HUES64 (cell line): Measurements from ENCODE around the gene PAOX.
"Not testable (repeated sequence)": the region's sequence is repeated elsewhere in the genome, so short reads cannot be mapped to it uniquely, and the experiment has no call there.

Source experiments
- H3K27ac ChIP-seq: 2 replicates; pipeline ENCODE4 v1.7.0; 2013; ENCODE audit warnings: low read depth, low read length, inconsistent platforms
- H3K27me3 ChIP-seq: 2 replicates; pipeline ENCODE4 v1.6.1; 2013; ENCODE audit warnings: mild to moderate bottlenecking, low read length; ENCODE audit not compliant: insufficient read depth
- H3K36me3 ChIP-seq: 2 replicates; pipeline ENCODE4 v1.6.1; 2013; ENCODE audit warnings: mild to moderate bottlenecking, low read length; ENCODE audit not compliant: insufficient read depth
- H3K4me1 ChIP-seq: 2 replicates; pipeline ENCODE4 v1.6.1; 2013; ENCODE audit warnings: mild to moderate bottlenecking, low read length, moderate library complexity; ENCODE audit not compliant: insufficient read depth
- H3K4me3 ChIP-seq: 2 replicates; pipeline ENCODE4 v1.5.1; 2013; ENCODE audit warnings: mild to moderate bottlenecking, low read length, moderate library complexity
- H3K9ac ChIP-seq: 2 replicates; pipeline ENCODE4 v1.6.1; 2013; ENCODE audit warnings: mild to moderate bottlenecking, low read depth, low read length
- H3K9me3 ChIP-seq: 2 replicates; pipeline ENCODE4 v1.6.1; 2013; ENCODE audit warnings: low read depth, low read length; ENCODE audit not compliant: insufficient read depth
- WGBS: fragments of 150-250, 120-280 bp; methylation state at CpG from one replicate; pipeline ENCODE4 v1.1.7; 2013; ENCODE audit warnings: missing lambda C conversion rate; 5-methylcytosine and 5-hydroxymethylcytosine counted together

PAOX gene

GRCh38 chr10:133377025-133377817 lies 1.8 kb upstream of the PAOX start:
- Histone ChIP-seq H3K4me1 (no peaks in the 10 kb centered on the region), H3K9me3 (no peaks in the 10 kb centered on the region), H3K27me3 (peaks cover 63% of the 10 kb centered on the region), H3K36me3 (no peaks in the 10 kb centered on the region), H3K4me3 (no peak overlapping the region), H3K27ac (no peak overlapping the region), H3K9ac (no peak overlapping the region)
- 88% methylated on average over 30 of the region's 30 CpGs for WGBS

- Histone ChIP-seq H3K9me3 (no peaks in the 10 kb centered on the region), H3K27ac (no peak overlapping the region), H3K4me1 (no peaks in the 10 kb centered on the region), H3K36me3 (no peaks in the 10 kb centered on the region), H3K27me3 (peaks cover 63% of the 10 kb centered on the region), H3K9ac (no peak overlapping the region; the same call in 1 of the 2 replicates), H3K4me3 (peak overlapping the region; percentile 66)
- 29% methylated on average over 20 of the region's 20 CpGs for WGBS
Measured at GRCh38 chr10:133377818-133378250, 1.2 kb upstream of the PAOX start.

DNA sequence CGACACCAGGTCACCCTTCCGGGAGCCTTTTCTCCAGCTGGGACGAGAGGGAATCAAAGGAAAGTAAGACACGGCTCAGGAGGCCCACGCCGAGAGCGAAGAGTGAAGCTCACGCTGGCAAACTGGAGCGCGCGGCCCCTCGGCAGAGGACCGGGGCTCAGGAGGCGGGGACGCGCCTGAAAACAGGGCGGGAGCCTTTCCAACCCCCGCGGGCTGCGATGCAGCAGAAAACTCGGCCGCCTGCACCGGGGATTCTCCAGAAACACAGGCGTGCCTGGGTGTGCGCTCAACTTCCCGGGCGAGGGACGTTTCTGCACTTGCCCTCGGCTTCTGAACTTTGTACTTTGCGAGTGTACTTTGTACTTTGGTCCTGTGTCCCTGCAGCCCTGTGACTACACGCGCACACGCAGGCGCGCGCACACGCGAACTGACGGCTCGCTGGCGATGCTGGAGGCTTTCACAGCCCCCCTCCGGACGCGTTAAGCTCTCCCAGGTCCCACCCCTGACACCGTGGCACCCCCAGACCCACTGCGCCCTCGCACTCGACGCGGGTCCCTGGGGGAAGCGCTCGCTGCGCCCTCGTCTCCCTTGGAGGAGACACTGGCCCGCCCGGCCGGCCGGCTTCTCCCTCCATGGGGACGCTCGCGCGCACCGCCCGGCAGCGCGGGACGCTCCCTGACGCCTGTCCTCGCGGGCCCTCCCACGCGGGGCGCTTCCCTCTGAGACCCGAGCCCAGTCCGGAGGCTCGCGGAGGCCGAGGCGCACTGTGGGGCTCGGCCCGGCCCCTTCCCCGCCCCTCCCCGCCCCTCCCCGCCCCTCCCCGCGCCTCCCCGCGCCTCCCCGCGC lies 588 bp upstream of the PAOX start:
- peaks cover 63% of the 10 kb centered on the region for H3K27me3 ChIP-seq
- no peak overlapping the region for H3K27ac ChIP-seq
- no peaks in the 10 kb centered on the region for H3K4me1 ChIP-seq
- H3K4me3 ChIP-seq = peak overlapping the region; percentile 66
- H3K9me3 ChIP-seq = no peaks in the 10 kb centered on the region
- under 1% methylated on average over 77 of the region's 90 CpGs for WGBS
- H3K9ac ChIP-seq = peak overlapping the region; percentile 19; the same call in 1 of the 2 replicates
- H3K36me3 ChIP-seq = no peaks in the 10 kb centered on the region

DNA sequence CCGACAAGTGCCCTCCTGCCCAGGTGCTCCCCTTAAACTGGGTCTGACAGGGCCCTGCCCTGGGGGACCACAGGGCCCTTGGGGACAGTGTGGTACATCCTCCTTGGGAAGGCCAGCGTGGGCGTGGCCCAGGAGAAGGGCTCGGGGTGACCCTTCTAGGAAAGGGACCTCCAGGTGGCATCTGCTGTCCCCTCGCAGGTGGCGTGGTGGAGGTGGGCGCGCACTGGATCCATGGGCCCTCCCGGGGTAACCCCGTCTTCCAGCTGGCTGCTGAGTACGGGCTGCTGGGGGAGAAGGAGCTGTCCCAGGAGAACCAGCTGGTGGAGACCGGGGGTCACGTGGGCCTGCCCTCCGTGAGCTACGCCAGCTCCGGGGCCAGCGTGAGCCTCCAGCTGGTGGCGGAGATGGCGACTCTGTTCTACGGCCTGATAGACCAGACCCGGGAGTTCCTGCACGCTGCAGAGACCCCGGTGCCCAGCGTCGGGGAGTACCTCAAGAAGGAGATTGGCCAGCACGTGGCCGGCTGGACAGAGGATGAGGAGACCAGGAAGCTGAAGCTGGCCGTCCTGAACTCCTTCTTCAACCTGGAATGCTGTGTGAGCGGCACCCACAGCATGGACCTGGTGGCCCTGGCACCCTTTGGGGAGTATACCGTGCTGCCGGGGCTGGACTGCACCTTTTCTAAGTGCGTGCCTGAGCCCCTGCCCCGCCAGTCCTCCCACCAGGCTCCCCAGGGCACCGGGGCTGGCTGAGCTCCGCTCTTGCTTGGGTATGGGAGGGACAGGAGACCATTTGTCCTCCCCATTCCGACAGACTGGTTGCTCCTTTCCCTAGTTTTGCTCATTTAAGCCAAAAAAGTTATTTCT lies 972 bp downstream of the PAOX start:
- H3K27ac ChIP-seq = no peak overlapping the region
- H3K4me1 ChIP-seq = no peaks in the 10 kb centered on the region
- H3K36me3 ChIP-seq = no peaks in the 10 kb centered on the region
- peak overlapping the region; percentile 76 for H3K4me3 ChIP-seq
- no peaks in the 10 kb centered on the region for H3K9me3 ChIP-seq
- peaks cover 49% of the 10 kb centered on the region for H3K27me3 ChIP-seq
- no peak overlapping the region for H3K9ac ChIP-seq
- WGBS = 92% methylated on average over 36 of the region's 36 CpGs

GRCh38 chr10:133381036-133381435 lies 2.0 kb downstream of the PAOX start:
- Histone ChIP-seq H3K4me3 (no peak overlapping the region), H3K27me3 (peaks cover 39% of the 10 kb centered on the region), H3K27ac (no peak overlapping the region), H3K9ac (no peak overlapping the region), H3K36me3 (no peaks in the 10 kb centered on the region), H3K4me1 (no peaks in the 10 kb centered on the region), H3K9me3 (no peaks in the 10 kb centered on the region)
- 94% methylated on average over 8 of the region's 8 CpGs for WGBS

- WGBS = 88% methylated on average over 3 of the region's 4 CpGs
- no peaks in the 10 kb centered on the region for H3K9me3 ChIP-seq
- peaks cover 14% of the 10 kb centered on the region for H3K27me3 ChIP-seq
- no peaks in the 10 kb centered on the region for H3K36me3 ChIP-seq
- no peak overlapping the region for H3K9ac ChIP-seq
- H3K4me3 ChIP-seq = no peak overlapping the region
- no peak overlapping the region for H3K27ac ChIP-seq
- H3K4me1 ChIP-seq = no peaks in the 10 kb centered on the region
Measured at GRCh38 chr10:133383551-133383950, 4.5 kb downstream of the PAOX start.

DNA sequence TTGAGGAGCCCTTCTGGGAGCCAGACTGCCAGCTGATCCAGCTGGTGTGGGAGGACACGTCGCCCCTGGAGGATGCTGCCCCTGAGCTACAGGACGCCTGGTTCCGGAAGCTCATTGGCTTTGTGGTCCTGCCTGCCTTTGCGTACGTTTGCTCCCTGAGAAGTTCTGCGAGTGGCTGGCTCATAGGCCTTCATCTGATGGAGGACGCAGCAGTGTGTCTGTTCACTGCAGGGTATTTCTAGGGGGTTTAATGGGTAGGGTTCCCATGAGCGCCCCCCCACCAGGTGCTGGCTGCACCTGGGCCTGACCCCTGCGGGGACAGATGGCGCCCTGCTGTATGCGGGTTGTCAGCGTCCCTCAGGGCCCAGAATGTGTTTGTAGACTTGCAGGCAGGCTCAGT lies 5.0 kb downstream of the PAOX start:
- peaks cover 11% of the 10 kb centered on the region for H3K27me3 ChIP-seq
- WGBS = 89% methylated on average over 13 of the region's 13 CpGs
- H3K9ac ChIP-seq = no peak overlapping the region
- no peak overlapping the region for H3K27ac ChIP-seq
- no peaks in the 10 kb centered on the region for H3K4me1 ChIP-seq
- no peak overlapping the region for H3K4me3 ChIP-seq
- H3K36me3 ChIP-seq = no peaks in the 10 kb centered on the region
- H3K9me3 ChIP-seq = no peaks in the 10 kb centered on the region

GRCh38 chr10:133385214-133385613 lies 6.2 kb downstream of the PAOX start:
- Histone ChIP-seq H3K27ac (no peak overlapping the region), H3K36me3 (no peaks in the 10 kb centered on the region), H3K27me3 (peaks cover 2% of the 10 kb centered on the region), H3K4me3 (no peak overlapping the region), H3K9me3 (no peaks in the 10 kb centered on the region), H3K4me1 (no peaks in the 10 kb centered on the region), H3K9ac (no peak overlapping the region)
- WGBS = 93% methylated on average over 2 of the region's 2 CpGs

DNA sequence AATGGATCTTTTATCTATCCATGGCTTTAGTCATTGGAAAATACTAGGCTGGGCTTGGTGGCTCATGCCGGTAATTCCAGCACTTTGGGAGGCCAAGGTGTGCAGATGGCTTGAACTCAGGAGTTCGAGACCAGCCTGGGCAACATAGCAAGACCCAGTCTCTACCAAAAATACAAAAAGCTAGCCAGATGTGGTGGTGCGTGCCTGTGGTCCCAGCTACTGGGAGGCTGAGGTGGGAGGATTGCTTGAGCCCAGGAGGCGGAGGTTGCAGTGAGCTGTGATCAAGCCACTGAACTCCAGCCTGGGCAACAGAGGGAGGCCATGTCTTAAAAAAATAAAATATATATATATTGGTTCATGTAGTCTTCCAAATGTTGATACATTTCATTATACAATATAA lies 7.9 kb downstream of the PAOX start:
- not testable (repeated sequence) for H3K4me1 ChIP-seq, H3K9ac ChIP-seq, H3K9me3 ChIP-seq, H3K27me3 ChIP-seq, H3K4me3 ChIP-seq, H3K27ac ChIP-seq, H3K36me3 ChIP-seq
- WGBS = 96% methylated on average over 4 of the region's 4 CpGs

DNA sequence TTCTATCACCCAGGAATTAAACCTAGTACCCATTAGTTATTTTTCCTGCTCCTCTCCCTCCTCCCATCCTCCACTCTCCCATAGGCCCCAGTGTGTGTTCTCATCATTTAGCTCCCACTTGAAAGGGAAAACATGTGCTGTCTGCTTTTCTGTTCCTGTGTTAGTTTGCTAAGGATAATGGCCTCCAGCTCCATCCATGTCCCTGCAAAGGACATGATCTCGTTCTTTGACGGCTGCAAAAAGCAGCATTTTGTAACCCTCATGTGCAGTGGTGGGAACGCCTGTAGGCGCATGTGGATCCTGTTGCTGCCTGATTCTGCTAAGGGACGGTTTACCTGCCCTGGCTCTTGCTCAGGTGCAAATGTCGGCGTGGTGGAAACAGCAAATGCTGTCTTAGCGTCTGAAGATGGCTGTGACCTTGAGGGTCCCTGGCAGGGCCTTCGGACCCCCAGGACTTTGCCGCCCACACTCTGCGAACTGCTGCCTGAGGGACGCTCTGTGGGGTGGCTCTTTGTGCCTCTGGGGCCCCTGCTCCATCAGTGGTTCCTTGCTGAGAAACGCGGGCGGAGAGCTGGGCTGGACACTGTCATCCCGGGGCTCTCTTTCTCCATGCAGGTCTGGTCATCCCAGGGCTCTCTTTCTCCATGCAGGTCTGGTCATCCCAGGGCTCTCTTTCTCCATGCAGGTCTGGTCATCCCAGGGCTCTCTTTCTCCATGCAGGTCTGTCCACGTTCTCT lies 9.3 kb downstream of the PAOX start:
- H3K27me3 ChIP-seq = no peaks in the 10 kb centered on the region
- 87% methylated on average over 17 of the region's 17 CpGs for WGBS
- H3K9ac ChIP-seq = no peak overlapping the region
- no peak overlapping the region for H3K4me3 ChIP-seq
- no peaks in the 10 kb centered on the region for H3K4me1 ChIP-seq
- H3K9me3 ChIP-seq = no peaks in the 10 kb centered on the region
- H3K36me3 ChIP-seq = no peaks in the 10 kb centered on the region
- no peak overlapping the region for H3K27ac ChIP-seq
